NCI-H510A (cell line): ENCODE results near the gene MPP4.

Experiments
- DNase-seq: peaks from one replicate; lab custom pipeline; 2025; lab: John Stamatoyannopoulos, UW

MPP4 gene

GRCh38 chr2:201698588-201699226 lies at the start of gene MPP4:
Gene MPP4, minus strand, starts transcription at chr2:201698644. Its CDS starts 4,690 bp downstream, at chr2:201693954.
- DNase-seq = no peak

GRCh38 chr2:201746551-201746950 lies 48.1 kb upstream of the MPP4 start:
- no peak for DNase-seq

GRCh38 chr2:201735486-201735885 lies 37.0 kb upstream of the MPP4 start:
- no peak for DNase-seq

- no peak for DNase-seq
Measured at GRCh38 chr2:201734111-201734510, 35.7 kb upstream of the MPP4 start.

GRCh38 chr2:201733544-201733943 lies 35.1 kb upstream of the MPP4 start:
- no peak for DNase-seq

- no peak for DNase-seq
Measured at GRCh38 chr2:201730651-201731285, 32.3 kb upstream of the MPP4 start.

- no peak for DNase-seq
Measured at GRCh38 chr2:201715459-201715858, 17.0 kb upstream of the MPP4 start.

- DNase-seq = no peak
Measured at GRCh38 chr2:201712726-201713125, 14.3 kb upstream of the MPP4 start.

- no peak for DNase-seq
Measured at GRCh38 chr2:201709747-201710146, 11.3 kb upstream of the MPP4 start.

- no peak for DNase-seq
Measured at GRCh38 chr2:201709049-201709448, 10.6 kb upstream of the MPP4 start.

GRCh38 chr2:201707753-201708152 lies 9.3 kb upstream of the MPP4 start:
- DNase-seq = no peak

GRCh38 chr2:201707142-201707541 lies 8.7 kb upstream of the MPP4 start:
- DNase-seq = no peak

GRCh38 chr2:201704536-201704935 lies 6.1 kb upstream of the MPP4 start:
- DNase-seq = no peak

- DNase-seq = no peak
Measured at GRCh38 chr2:201701646-201702045, 3.2 kb upstream of the MPP4 start.

GRCh38 chr2:201699416-201699815 lies 972 bp upstream of the MPP4 start:
- no peak for DNase-seq

- DNase-seq = no peak
Measured at GRCh38 chr2:201697899-201698298, 545 bp downstream of the MPP4 start.

GRCh38 chr2:201696151-201696659 lies 2.2 kb downstream of the MPP4 start:
- no peak for DNase-seq

- no peak for DNase-seq
Measured at GRCh38 chr2:201685156-201685555, 13.3 kb downstream of the MPP4 start.

GRCh38 chr2:201680743-201681142 lies 17.7 kb downstream of the MPP4 start:
- no peak for DNase-seq

GRCh38 chr2:201678401-201678800 lies 20.0 kb downstream of the MPP4 start:
- no peak for DNase-seq

- no peak for DNase-seq
Measured at GRCh38 chr2:201675454-201675853, 23.0 kb downstream of the MPP4 start.

- DNase-seq = no peak
Measured at GRCh38 chr2:201674794-201675193, 23.6 kb downstream of the MPP4 start.

- no peak for DNase-seq
Measured at GRCh38 chr2:201674298-201674697, 24.1 kb downstream of the MPP4 start.

- no peak for DNase-seq
Measured at GRCh38 chr2:201673546-201673945, 24.9 kb downstream of the MPP4 start.
